HEK293T (cell line): ENCODE results near the gene PLXDC1.

ENCODE experiments used
- CTCF ChIA-PET: fragments of 350-600 bp; formaldehyde crosslinking; extraction: SDS; loops from one replicate; lab custom pipeline; 2021; ENCODE audit warnings: antibody characterized with exemption, inconsistent platforms; lab: Yijun Ruan, JAX
- POLR2A ChIA-PET: fragments of 350-600 bp; formaldehyde crosslinking; extraction: SDS; loops from one replicate; lab custom pipeline; 2020; ENCODE audit warnings: antibody characterized with exemption, inconsistent platforms; lab: Yijun Ruan, JAX
- DNase-seq: peaks from one replicate; pipeline ENCODE4 v3.0.0; 2012; ENCODE audit warnings: mixed read lengths; ENCODE audit errors: extremely low spot score
- ARNT ChIP-seq: fragments of 450-650 bp; IDR thresholded peaks from 2 replicates; pipeline ENCODE4 v1.6.1; 2017; ENCODE audit warnings: mild to moderate bottlenecking
- BHLHE40 ChIP-seq: fragments of 450-650 bp; IDR thresholded peaks from 2 replicates; pipeline ENCODE4 v1.6.1; 2016; ENCODE audit warnings: mild to moderate bottlenecking, moderate library complexity, borderline replicate concordance
- CTBP1 ChIP-seq: fragments of 450-650 bp; IDR thresholded peaks from 2 replicates; pipeline ENCODE4 v1.6.1; 2016; ENCODE audit warnings: borderline replicate concordance
- ELF4 ChIP-seq: fragments of 450-650 bp; IDR thresholded peaks from 2 replicates; pipeline ENCODE4 v1.6.1; 2017; ENCODE audit warnings: antibody characterized with exemption
- FOXA1 ChIP-seq: fragments of 450-650 bp; IDR thresholded peaks from 2 replicates; pipeline ENCODE4 v1.6.1; 2016; ENCODE audit warnings: mild to moderate bottlenecking
- FOXK2 ChIP-seq: fragments of 450-650 bp; IDR thresholded peaks from 2 replicates; pipeline ENCODE4 v1.6.1; 2016; ENCODE audit warnings: mild to moderate bottlenecking
- FOXM1 ChIP-seq: fragments of 450-650 bp; IDR thresholded peaks from 2 replicates; pipeline ENCODE4 v1.6.1; 2017; ENCODE audit warnings: mild to moderate bottlenecking, borderline replicate concordance
- HDGF ChIP-seq: fragments of 450-650 bp; IDR thresholded peaks from 2 replicates; pipeline ENCODE4 v1.6.1; 2017; ENCODE audit warnings: antibody characterized with exemption, borderline replicate concordance
- L3MBTL2 ChIP-seq: fragments of 450-650 bp; conservative IDR thresholded peaks from 2 replicates; pipeline ENCODE4 v1.6.1; 2016; ENCODE audit warnings: mild to moderate bottlenecking
- LEF1 ChIP-seq: fragments of 450-650 bp; IDR thresholded peaks from 2 replicates; pipeline ENCODE4 v1.6.1; 2017; ENCODE audit warnings: mild to moderate bottlenecking, borderline replicate concordance
- NFRKB ChIP-seq: fragments of 450-650 bp; IDR thresholded peaks from 2 replicates; pipeline ENCODE4 v1.6.1; 2016; ENCODE audit warnings: mild to moderate bottlenecking, moderate library complexity
- SP1 ChIP-seq: fragments of 450-650 bp; IDR thresholded peaks from 2 replicates; pipeline ENCODE4 v1.6.1; 2017
- SUZ12 ChIP-seq: fragments of 450-650 bp; IDR thresholded peaks from 2 replicates; pipeline ENCODE4 v1.6.1; 2016; ENCODE audit warnings: mild to moderate bottlenecking
- TARDBP ChIP-seq: fragments of 450-650 bp; IDR thresholded peaks from 2 replicates; pipeline ENCODE4 v1.6.1; 2016
- ZNF384 ChIP-seq: fragments of 450-650 bp; IDR thresholded peaks from 2 replicates; pipeline ENCODE4 v1.6.1; 2016
- TF ChIP-seq, protein P1 (sequence below): fragments of 450-650 bp; IDR thresholded peaks from 2 replicates; pipeline ENCODE4 v1.6.1; 2016

PLXDC1 gene

DNA sequence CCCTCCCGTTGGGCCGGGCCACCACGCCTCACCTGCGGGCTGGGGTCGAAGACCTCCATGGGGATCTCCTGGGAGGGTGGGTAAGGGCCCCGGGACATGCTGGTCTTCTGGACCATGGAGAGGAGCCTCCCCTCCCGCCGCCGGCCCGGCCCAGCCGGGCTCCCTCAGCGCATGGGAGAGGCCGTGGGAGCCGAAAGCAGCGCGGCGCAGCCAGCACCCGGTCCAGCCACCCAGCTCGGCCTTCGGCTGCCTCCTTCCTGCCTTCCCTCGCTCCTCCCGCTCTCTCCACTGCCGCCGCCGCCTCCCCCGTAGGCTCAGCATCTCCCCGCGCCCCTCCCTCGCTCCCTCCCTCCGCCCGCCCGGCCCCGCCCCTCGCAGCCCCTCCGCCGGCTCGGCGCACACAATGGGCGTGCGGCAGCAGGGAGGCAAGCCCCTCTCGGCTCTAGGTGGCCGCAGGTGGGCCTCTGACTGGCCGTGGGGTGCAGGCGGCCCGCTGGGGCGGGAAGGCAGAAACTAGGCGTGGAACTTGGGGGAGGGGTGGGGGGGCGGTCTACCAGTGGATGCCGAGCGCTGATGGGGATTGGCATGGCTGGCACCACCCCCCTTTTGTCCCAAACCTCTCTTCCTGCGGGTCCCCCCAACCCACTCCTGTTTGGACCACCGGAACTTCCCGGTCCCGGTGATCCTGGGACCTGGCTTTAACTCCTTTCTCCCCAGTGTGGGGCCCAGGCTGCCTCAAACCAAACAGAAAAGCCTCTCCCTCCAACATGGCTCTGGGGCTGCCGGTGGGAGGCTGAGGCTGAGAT lies 46.1 kb upstream of the PLXDC1 start, which contains the start of gene CACNB1:
Gene CACNB1 (minus strand): TSS at position 290 of the 806 bp plus-strand sequence. CDS start 174 bp downstream, at position 116.
- peak; percentile 69 for DNase-seq
- ChIA-PET POLR2A (interaction anchor here (1.0 to 3.0 kb wide), 2 partner anchors 43 to 44 kb away, joined by 4 to 32 read pairs; no protein-coding TSS in a partner anchor), CTCF (interaction anchor here (0.7 kb wide), 1 partner anchor 39 kb away, joined by 3 read pairs; no protein-coding TSS in a partner anchor)
- no peak for TF ChIP-seq HDGF
- TF ChIP-seq L3MBTL2: peak; percentile 61
- TF ChIP-seq FOXA1: no peak

DNA sequence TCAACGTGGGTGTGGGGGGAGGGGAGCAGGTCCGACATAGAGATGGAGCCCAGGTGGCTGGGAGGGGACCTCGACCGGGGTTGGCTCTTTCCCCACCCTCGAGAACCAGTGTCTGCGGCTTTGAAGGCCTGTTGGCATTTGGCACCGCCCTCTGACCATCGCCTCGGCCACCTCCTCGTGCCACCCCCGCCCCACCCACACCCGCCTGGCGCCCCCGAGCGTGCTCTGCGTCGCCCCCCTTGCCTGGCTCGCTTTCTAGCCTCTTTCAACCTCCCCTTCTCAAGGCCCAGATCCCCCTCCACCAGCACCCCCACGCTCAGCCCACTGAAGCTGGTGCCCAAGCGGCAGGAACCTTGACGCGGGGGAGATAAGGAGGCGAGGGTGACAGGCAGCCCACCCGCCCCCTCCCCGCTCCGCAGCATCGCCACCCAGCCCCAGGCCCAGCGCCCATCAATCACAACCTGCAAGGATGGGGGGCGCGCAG lies 45.4 kb upstream of the PLXDC1 start:
- POLR2A ChIA-PET: interaction anchor here (1.0 kb wide), 1 partner anchor 44 kb away, joined by 4 read pairs; no protein-coding TSS in a partner anchor
- CTCF ChIA-PET: interaction anchor here (1.2 to 2.7 kb wide), 2 partner anchors 32 to 48 kb away, joined by 5 to 10 read pairs; no protein-coding TSS in a partner anchor
- no peak for DNase-seq
- no peak for TF ChIP-seq L3MBTL2
- no peak for TF ChIP-seq BHLHE40
- TF ChIP-seq, protein P1, sequence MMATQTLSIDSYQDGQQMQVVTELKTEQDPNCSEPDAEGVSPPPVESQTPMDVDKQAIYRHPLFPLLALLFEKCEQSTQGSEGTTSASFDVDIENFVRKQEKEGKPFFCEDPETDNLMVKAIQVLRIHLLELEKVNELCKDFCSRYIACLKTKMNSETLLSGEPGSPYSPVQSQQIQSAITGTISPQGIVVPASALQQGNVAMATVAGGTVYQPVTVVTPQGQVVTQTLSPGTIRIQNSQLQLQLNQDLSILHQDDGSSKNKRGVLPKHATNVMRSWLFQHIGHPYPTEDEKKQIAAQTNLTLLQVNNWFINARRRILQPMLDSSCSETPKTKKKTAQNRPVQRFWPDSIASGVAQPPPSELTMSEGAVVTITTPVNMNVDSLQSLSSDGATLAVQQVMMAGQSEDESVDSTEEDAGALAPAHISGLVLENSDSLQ: no peak
- no peak for TF ChIP-seq FOXM1
- TF ChIP-seq ARNT: no peak
- TF ChIP-seq NFRKB: no peak
- no peak for TF ChIP-seq SUZ12
- no peak for TF ChIP-seq TARDBP
- TF ChIP-seq ZNF384: no peak
- TF ChIP-seq CTBP1: no peak
- no peak for TF ChIP-seq SP1
- no peak for TF ChIP-seq LEF1

DNA sequence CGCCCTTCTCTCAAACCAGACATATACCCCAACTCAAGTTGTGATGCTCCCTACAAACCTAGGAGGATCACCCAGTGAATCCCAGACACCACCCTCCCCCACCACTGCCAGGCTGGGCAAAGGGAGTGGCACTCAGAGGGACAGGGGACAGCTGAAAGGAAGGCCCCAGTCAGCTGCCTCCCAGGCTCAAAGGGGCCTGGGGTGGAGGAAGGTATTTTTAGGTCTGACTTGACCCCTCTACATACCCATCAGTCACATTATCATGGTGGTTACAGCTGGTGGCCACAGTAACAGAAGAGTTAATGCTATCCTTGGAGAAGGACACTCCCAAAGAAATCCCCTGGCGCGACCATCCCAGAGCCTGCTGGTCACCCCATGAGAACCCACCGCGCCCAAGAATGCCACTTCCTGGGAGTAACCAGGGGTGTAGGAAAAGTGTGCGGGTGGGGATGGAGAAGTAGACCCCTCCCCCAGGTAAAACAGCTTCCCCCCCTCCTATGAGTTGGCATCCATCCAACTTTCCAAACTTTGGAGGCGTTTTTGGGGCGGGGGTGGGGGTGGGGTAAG lies 44.9 kb upstream of the PLXDC1 start:
- POLR2A ChIA-PET: interaction anchor here (2.1 kb wide), 1 partner anchor 8 kb away, joined by 11 read pairs; no protein-coding TSS in a partner anchor
- no peak for DNase-seq
- TF ChIP-seq L3MBTL2 (no peak), LEF1 (no peak)
- CTCF ChIA-PET: interaction anchor here (0.5 to 2.7 kb wide), 6 partner anchors 21 to 213 kb away, joined by 3 to 13 read pairs (median 8); no protein-coding TSS in a partner anchor

DNA sequence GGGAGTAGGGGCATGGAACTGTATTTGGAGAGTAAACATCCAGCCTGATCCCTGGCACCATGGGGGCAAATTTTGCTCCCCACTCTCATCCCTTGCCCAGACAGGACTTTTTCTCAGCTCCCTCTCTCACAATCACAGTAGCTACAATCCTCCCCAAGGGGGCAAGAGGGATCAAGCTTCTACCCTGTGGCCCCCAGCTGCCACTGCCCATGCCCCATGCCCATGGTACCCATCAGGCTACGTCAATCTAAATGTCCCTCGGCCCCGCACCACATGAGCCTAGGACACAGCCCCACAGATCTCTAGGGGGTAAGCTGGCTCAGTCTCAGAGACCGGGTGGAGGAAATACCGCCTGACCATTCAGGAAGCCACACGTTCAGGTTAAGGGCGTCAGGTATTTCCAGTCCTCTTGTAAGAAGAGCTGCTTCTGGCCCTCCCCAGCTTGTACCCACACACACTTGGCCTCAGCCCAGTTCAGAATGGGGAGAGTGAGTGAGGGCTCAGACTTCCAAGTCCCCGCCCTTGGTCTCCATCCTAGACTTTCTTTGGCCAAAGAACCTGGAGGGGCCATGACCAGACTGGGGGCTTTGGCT lies 44.2 kb upstream of the PLXDC1 start:
- TF ChIP-seq ZNF384 (no peak), SUZ12 (no peak), HDGF (no peak), NFRKB (no peak), ELF4 (no peak), L3MBTL2 (no peak), FOXA1 (no peak), CTBP1 (no peak), ARNT (no peak), LEF1 (no peak), SP1 (no peak), FOXM1 (no peak), BHLHE40 (no peak), TARDBP (no peak)
- no peak for DNase-seq
- POLR2A ChIA-PET: interaction anchor here (1.5 to 2.1 kb wide), 2 partner anchors 9 to 12 kb away, joined by 4 to 11 read pairs; no protein-coding TSS in a partner anchor
- CTCF ChIA-PET: interaction anchor here (0.5 to 2.7 kb wide), 8 partner anchors 21 to 213 kb away, joined by 3 to 13 read pairs (median 7); no protein-coding TSS in a partner anchor

DNA sequence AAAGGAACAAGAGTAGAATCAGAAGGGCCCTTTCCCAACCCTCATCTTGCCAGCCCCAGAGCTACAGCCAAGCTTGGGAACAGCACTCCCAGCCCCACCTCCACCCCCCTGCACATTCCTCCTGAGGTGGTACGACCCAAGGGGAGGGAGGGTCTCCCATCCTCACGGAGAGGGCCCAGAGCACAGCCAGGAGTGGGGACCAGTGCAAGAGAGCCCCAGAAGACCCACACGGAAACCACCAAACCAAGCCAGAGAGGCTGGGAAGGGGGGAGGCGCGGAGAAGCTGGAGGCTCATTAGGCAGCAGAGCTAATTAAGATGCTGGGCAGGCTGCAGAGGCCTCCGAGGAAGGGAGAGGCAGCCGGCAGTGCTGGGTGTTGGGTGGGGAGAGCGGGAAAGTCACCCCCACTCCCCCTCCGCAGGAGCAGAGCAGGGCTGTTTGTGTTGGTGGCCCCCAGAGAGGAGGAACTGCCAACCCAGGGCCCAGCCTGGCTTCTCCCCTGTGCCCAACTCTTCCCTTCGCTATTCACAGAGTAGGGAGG lies 43.6 kb upstream of the PLXDC1 start:
- ChIA-PET POLR2A (interaction anchor here (1.0 to 2.1 kb wide), 3 partner anchors 9 to 55 kb away, joined by 3 to 11 read pairs (median 4); no protein-coding TSS in a partner anchor), CTCF (interaction anchor here (0.6 to 2.7 kb wide), 14 partner anchors 9 to 49 kb away, joined by 3 to 13 read pairs (median 4); partner anchors contain the start of gene ARL5C)
- no peak for DNase-seq
- TF ChIP-seq ZNF384: no peak
- TF ChIP-seq NFRKB: no peak
- TF ChIP-seq, protein P1: no peak
- no peak for TF ChIP-seq SUZ12
- no peak for TF ChIP-seq TARDBP
- TF ChIP-seq ELF4: no peak
- TF ChIP-seq FOXA1: no peak
- TF ChIP-seq HDGF: no peak
- no peak for TF ChIP-seq CTBP1
- no peak for TF ChIP-seq BHLHE40
- no peak for TF ChIP-seq L3MBTL2
- no peak for TF ChIP-seq SP1
- no peak for TF ChIP-seq LEF1
- no peak for TF ChIP-seq ARNT
- no peak for TF ChIP-seq FOXK2
- no peak for TF ChIP-seq FOXM1
